Endodermal cell (in vitro differentiated cells): ENCODE data around the gene CRHBP. TPM values are rescaled to one million over a fixed set of nuclear protein-coding genes. Genes with fewer than 3 reads are reported as not detected.

Experiments
- DNase-seq: peaks from one replicate; pipeline ENCODE4 v3.0.0-alpha.2; 2017
- H3K27ac ChIP-seq: 2 replicates; pipeline ENCODE4 v1.5.1; 2013; ENCODE audit warnings: mild to moderate bottlenecking, low read depth, low read length, moderate library complexity
- H3K27me3 ChIP-seq: 2 replicates; pipeline ENCODE4 v1.6.1; 2013; ENCODE audit warnings: mild to moderate bottlenecking, low read length, moderate library complexity; ENCODE audit not compliant: insufficient read depth, control insufficient read depth, poor library complexity, severe bottlenecking
- H3K36me3 ChIP-seq: 2 replicates; pipeline ENCODE4 v1.7.0; 2013; ENCODE audit warnings: mild to moderate bottlenecking, low read length, moderate library complexity; ENCODE audit not compliant: control insufficient read depth, insufficient read depth
- H3K4me1 ChIP-seq: one replicate; pipeline ENCODE4 v1.7.0; 2013; ENCODE audit warnings: low read length; ENCODE audit not compliant: control insufficient read depth, insufficient read depth
- H3K4me3 ChIP-seq: 2 replicates; pipeline ENCODE4 v1.5.1; 2013; ENCODE audit warnings: mild to moderate bottlenecking, low read length, moderate library complexity
- H3K9ac ChIP-seq: 2 replicates; pipeline ENCODE4 v1.6.1; 2013; ENCODE audit warnings: mild to moderate bottlenecking, low read length, moderate library complexity; ENCODE audit not compliant: poor library complexity, severe bottlenecking; ENCODE audit errors: extremely low read depth
- H3K9me3 ChIP-seq: 2 replicates; pipeline ENCODE4 v1.6.1; 2013; ENCODE audit warnings: mild to moderate bottlenecking, low read length, moderate library complexity; ENCODE audit not compliant: control insufficient read depth
- H3K27ac Mint-ChIP-seq: 2 replicates; pipeline ENCODE4 v1.8.0; 2020; ENCODE audit warnings: mixed read lengths
- H3K27me3 Mint-ChIP-seq: 2 replicates; pipeline ENCODE4 v1.8.0; 2021; ENCODE audit warnings: mild to moderate bottlenecking, mixed read lengths; ENCODE audit not compliant: insufficient read depth
- H3K36me3 Mint-ChIP-seq: 2 replicates; pipeline ENCODE4 v1.8.0; 2020; ENCODE audit warnings: low read depth, mixed read lengths
- H3K4me1 Mint-ChIP-seq: 2 replicates; pipeline ENCODE4 v1.8.0; 2020; ENCODE audit warnings: mixed read lengths
- H3K4me3 Mint-ChIP-seq: 2 replicates; pipeline ENCODE4 v1.8.0; 2020; ENCODE audit warnings: mild to moderate bottlenecking, moderate library complexity, mixed read lengths
- H3K9me3 Mint-ChIP-seq: 2 replicates; pipeline ENCODE4 v1.8.0; 2020; ENCODE audit warnings: mild to moderate bottlenecking, mixed read lengths
- CTCF ChIP-seq: fragments of 200-600 bp; sonication (generic); conservative IDR thresholded peaks from 2 replicates; pipeline ENCODE4 v1.5.0; 2021; ENCODE audit warnings: antibody characterized with exemption, mild to moderate bottlenecking
- WGBS, 2 experiments: methylation state at CpG; one replicate each; pipeline versions ENCODE4 v1.1.5 to v1.1.7; 2013; ENCODE audit warnings: missing lambda C conversion rate in 2 of 2, mixed read lengths in 1 of 2; ENCODE audit not compliant: insufficient coverage in 1 of 2, insufficient read length in 1 of 2; 5-methylcytosine and 5-hydroxymethylcytosine counted together
- total RNA-seq, 2 donors: library from RNA; stranded (reverse); fragmentation: NEBNext Ultra II Directional in 1 of 2; extraction: Animal tissue kit (Norgen Biotek cat#: 25700) in 1 of 2; gene quantifications; 2 replicates in 1 of 2; 3 replicates in 1 of 2; pipeline ENCODE4 v1.2.1, GENCODE V29; 2021

CRHBP gene
- total RNA-seq, 2 donors from 2014 or later = 14.4 to 15.2 TPM

DNA sequence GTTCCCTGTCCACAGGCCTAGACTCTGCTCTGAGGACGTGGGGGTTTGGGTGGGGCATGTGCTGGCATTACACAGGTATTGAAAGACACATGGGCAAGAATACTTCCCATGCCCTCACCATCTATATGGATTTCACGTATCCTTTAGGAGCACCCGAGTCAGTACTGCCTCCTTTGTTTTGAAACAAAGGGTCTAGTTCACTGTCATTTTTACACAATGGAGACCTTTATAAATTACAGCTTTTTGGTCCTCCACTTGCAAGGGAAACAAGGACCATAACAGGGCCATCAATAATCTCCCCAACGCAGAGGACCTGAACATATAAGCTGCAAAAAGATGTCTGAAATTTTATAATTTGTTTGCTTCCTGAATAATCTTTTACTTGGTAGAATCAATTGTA is 24.9 kb upstream of the CRHBP start:
- no peak overlapping the region for H3K27ac Mint-ChIP-seq
- no peaks in the 10 kb centered on the region for H3K27me3 Mint-ChIP-seq

GRCh38 chr5:76930083-76930482 is 22.8 kb upstream of the CRHBP start:
- Histone ChIP-seq H3K4me3 (no peak overlapping the region), H3K9ac (no peak overlapping the region), H3K36me3 (no peaks in the 10 kb centered on the region), H3K9me3 (no peaks in the 10 kb centered on the region), H3K27me3 (no peaks in the 10 kb centered on the region), H3K4me1 (no peaks in the 10 kb centered on the region), H3K27ac (no peak overlapping the region)
- H3K4me3 Mint-ChIP-seq = no peak overlapping the region
- TF ChIP-seq CTCF = no peak
- peaks cover 27% of the 10 kb centered on the region for H3K4me1 Mint-ChIP-seq
- no peaks in the 10 kb centered on the region for H3K27me3 Mint-ChIP-seq
- peaks cover 11% of the 10 kb centered on the region for H3K9me3 Mint-ChIP-seq
- H3K27ac Mint-ChIP-seq = no peak overlapping the region
- 95 to 96% methylated on average over 4 of the region's 4 CpGs for WGBS, 2 experiments
- no peak for DNase-seq
- H3K36me3 Mint-ChIP-seq = peaks cover 27% of the 10 kb centered on the region

More for the DNA sequence above, 24.9 kb upstream of the CRHBP start:
- Histone ChIP-seq H3K36me3 (no peaks in the 10 kb centered on the region), H3K27me3 (no peaks in the 10 kb centered on the region), H3K4me1 (no peaks in the 10 kb centered on the region), H3K9ac (no peak overlapping the region), H3K27ac (no peak overlapping the region), H3K9me3 (no peaks in the 10 kb centered on the region), H3K4me3 (no peak overlapping the region)
- WGBS, 2 experiments = 91 to 94% methylated on average over 4 of the region's 4 CpGs
- peaks cover 16% of the 10 kb centered on the region for H3K36me3 Mint-ChIP-seq
- H3K9me3 Mint-ChIP-seq = no peaks in the 10 kb centered on the region
- peaks cover 30% of the 10 kb centered on the region for H3K4me1 Mint-ChIP-seq
- no peak for DNase-seq
- no peak overlapping the region for H3K4me3 Mint-ChIP-seq
- TF ChIP-seq CTCF = no peak

- no peak for TF ChIP-seq CTCF
- Mint-ChIP-seq H3K27ac (no peak overlapping the region), H3K4me1 (no peaks in the 10 kb centered on the region), H3K4me3 (no peak overlapping the region), H3K9me3 (peaks cover 14% of the 10 kb centered on the region), H3K27me3 (no peaks in the 10 kb centered on the region), H3K36me3 (peaks cover 37% of the 10 kb centered on the region)
- DNase-seq = no peak
- H3K4me1 ChIP-seq = no peaks in the 10 kb centered on the region
- H3K27me3 ChIP-seq = no peaks in the 10 kb centered on the region
- H3K36me3 ChIP-seq = no peaks in the 10 kb centered on the region
- no peak overlapping the region for H3K27ac ChIP-seq
- no peak overlapping the region for H3K9ac ChIP-seq
- H3K9me3 ChIP-seq = no peaks in the 10 kb centered on the region
- no peak overlapping the region for H3K4me3 ChIP-seq
Measured at GRCh38 chr5:76938177-76938576, 14.7 kb upstream of the CRHBP start.
